ENCODE results near the gene ABCE1.

DNA sequence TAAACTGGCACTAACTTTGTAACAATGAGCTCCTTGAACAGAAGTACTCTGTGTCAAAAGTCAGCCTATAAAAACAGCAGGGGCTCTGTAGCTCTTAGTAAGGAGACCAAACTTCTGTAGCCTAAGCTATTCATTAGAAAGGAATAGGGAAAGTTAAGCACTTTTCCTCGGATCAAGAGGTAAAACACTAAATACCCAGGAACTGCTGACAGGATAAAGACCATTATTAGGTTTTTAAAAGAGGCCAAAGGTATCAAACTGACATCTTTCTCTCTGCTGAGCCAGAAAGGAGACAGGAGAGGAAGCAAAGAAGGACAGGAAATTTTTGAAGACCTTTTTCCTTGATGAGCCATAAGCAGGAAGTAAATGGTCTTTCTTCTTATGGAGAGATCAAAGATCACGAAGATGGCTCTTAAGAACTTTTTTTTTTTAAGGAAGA is 32.0 kb upstream of the ABCE1 start:
- TF ChIP-seq, protein P1, sequence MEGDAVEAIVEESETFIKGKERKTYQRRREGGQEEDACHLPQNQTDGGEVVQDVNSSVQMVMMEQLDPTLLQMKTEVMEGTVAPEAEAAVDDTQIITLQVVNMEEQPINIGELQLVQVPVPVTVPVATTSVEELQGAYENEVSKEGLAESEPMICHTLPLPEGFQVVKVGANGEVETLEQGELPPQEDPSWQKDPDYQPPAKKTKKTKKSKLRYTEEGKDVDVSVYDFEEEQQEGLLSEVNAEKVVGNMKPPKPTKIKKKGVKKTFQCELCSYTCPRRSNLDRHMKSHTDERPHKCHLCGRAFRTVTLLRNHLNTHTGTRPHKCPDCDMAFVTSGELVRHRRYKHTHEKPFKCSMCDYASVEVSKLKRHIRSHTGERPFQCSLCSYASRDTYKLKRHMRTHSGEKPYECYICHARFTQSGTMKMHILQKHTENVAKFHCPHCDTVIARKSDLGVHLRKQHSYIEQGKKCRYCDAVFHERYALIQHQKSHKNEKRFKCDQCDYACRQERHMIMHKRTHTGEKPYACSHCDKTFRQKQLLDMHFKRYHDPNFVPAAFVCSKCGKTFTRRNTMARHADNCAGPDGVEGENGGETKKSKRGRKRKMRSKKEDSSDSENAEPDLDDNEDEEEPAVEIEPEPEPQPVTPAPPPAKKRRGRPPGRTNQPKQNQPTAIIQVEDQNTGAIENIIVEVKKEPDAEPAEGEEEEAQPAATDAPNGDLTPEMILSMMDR (IDR thresholded peaks at IDR 0.05), result no peak
- TF ChIP-seq POLR2A (IDR thresholded peaks at IDR 0.05), result no peak
- no peak for TF ChIP-seq POLR2AphosphoS5 (IDR thresholded peaks at IDR 0.05)
- no peak for TF ChIP-seq EP300 (IDR thresholded peaks at IDR 0.05)
